GM12878 (cell line): ENCODE data around the gene GRIK1. TPM values are rescaled to one million over a fixed set of nuclear protein-coding genes. Genes with fewer than 3 reads are reported as not detected.

ENCODE experiments used
- CBX5 ChIP-seq: sonication (generic); IDR thresholded peaks from 2 replicates; pipeline ENCODE4 v1.6.1; 2016; ENCODE audit warnings: low read depth, moderate library complexity, mild to moderate bottlenecking, inconsistent platforms
- CHD1 ChIP-seq: IDR thresholded peaks from 2 replicates; pipeline ENCODE4 v1.6.1; 2012; ENCODE audit warnings: low read depth, low read length, improper control_type of control experiment
- MEF2B ChIP-seq: fragments of 450-650 bp; IDR thresholded peaks from 2 replicates; pipeline ENCODE4 v1.6.1; 2018; ENCODE audit warnings: mild to moderate bottlenecking, moderate library complexity; ENCODE audit not compliant: partially characterized antibody, poor library complexity, severe bottlenecking
- NFIC ChIP-seq: IDR thresholded peaks from 2 replicates; pipeline ENCODE4 v1.6.1; 2012; ENCODE audit warnings: low read depth, mild to moderate bottlenecking, inconsistent platforms, low read length, moderate library complexity
- RAD51 ChIP-seq: fragments of 450-650 bp; IDR thresholded peaks from 2 replicates; pipeline ENCODE4 v1.6.1; 2016; ENCODE audit warnings: moderate library complexity, mild to moderate bottlenecking, inconsistent platforms
- SIX5 ChIP-seq: IDR thresholded peaks from 2 replicates; pipeline ENCODE4 v1.6.1; 2011; ENCODE audit warnings: mild to moderate bottlenecking, low read depth, low read length, moderate library complexity; ENCODE audit not compliant: severe bottlenecking
- SMC3 ChIP-seq: IDR thresholded peaks from 2 replicates; pipeline ENCODE4 v1.6.1; 2011; ENCODE audit warnings: low read length, improper control_type of control experiment, borderline replicate concordance
- SREBF2 ChIP-seq: IDR thresholded peaks from 2 replicates; pipeline ENCODE4 v1.6.1; 2012; ENCODE audit warnings: mild to moderate bottlenecking, low read length
- polyA plus RNA-seq, 11 experiments: library from polyadenylated mRNA; depleted of rRNA in 4 of 11; unstranded in 6 of 11; stranded (reverse) in 5 of 11; fragments of >200 nt; fragmentation: Nextera tagmentation in 4 of 11; fragmentation: Illumina TruSeq in 1 of 11; extraction: Ambion mirVana in 4 of 11; extraction: Trizol in 1 of 11; gene quantifications; 1 replicate in 1 of 11; 2 replicates in 10 of 11; pipeline versions ENCODE4 v1.2.1 to v1.2.3, GENCODE V29; 2011 to 2016; ENCODE audit warnings: inconsistent platforms in 2 of 11, missing spikeins in 2 of 11, low read depth in 1 of 11
- total RNA-seq, 4 experiments: library from RNA; depleted of rRNA in 3 of 4; stranded (reverse); fragments of >200 nt in 3 of 4; fragmentation: Illumina TruSeq in 1 of 4; extraction: Trizol in 1 of 4; gene quantifications; 2 replicates each; pipeline versions ENCODE4 v1.2.1 to v1.2.3, GENCODE V29; 2013 to 2021
- TF ChIP-seq, protein P1 (sequence below): IDR thresholded peaks from 2 replicates; pipeline ENCODE4 v1.6.1; 2012; ENCODE audit warnings: improper control_type of control experiment, low read depth, low read length; ENCODE audit not compliant: insufficient replicate concordance
- TF ChIP-seq, protein P2 (sequence below): fragments of 450-650 bp; IDR thresholded peaks from 2 replicates; pipeline ENCODE4 v1.6.1; 2018; ENCODE audit warnings: mild to moderate bottlenecking, low read depth, moderate library complexity; ENCODE audit not compliant: partially characterized antibody
- TF ChIP-seq, protein P3 (sequence below): IDR thresholded peaks from 2 replicates; pipeline ENCODE4 v1.6.1; 2012; ENCODE audit warnings: low read depth, low read length, improper control_type of control experiment

The GRIK1 gene
- total and polyA plus RNA-seq, 10 of the 15 experiments (the other 5 are each of a cell fraction or from before 2014, with no cell fraction given): 0.05 to 0.13 (median 0.09) TPM; not detected in 7

DNA sequence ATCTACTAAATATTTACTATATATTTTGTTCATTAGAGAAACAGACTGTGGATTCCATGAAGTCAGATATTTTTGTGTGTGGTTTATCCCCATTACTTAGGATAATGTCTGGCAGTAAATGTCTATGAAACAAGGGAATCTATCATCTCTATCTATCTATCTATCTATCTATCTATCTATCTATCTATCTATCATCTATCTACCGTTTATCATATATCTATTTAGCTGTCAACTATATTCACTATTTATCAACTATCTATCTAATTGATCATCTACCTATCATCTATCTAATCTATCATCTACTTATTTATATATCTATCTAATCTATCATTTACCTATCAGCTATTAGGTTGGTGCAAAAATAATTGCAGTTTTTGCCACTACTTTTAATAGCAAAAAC is 255.7 kb downstream of the GRIK1 start (continued):
- TF ChIP-seq, protein P1, sequence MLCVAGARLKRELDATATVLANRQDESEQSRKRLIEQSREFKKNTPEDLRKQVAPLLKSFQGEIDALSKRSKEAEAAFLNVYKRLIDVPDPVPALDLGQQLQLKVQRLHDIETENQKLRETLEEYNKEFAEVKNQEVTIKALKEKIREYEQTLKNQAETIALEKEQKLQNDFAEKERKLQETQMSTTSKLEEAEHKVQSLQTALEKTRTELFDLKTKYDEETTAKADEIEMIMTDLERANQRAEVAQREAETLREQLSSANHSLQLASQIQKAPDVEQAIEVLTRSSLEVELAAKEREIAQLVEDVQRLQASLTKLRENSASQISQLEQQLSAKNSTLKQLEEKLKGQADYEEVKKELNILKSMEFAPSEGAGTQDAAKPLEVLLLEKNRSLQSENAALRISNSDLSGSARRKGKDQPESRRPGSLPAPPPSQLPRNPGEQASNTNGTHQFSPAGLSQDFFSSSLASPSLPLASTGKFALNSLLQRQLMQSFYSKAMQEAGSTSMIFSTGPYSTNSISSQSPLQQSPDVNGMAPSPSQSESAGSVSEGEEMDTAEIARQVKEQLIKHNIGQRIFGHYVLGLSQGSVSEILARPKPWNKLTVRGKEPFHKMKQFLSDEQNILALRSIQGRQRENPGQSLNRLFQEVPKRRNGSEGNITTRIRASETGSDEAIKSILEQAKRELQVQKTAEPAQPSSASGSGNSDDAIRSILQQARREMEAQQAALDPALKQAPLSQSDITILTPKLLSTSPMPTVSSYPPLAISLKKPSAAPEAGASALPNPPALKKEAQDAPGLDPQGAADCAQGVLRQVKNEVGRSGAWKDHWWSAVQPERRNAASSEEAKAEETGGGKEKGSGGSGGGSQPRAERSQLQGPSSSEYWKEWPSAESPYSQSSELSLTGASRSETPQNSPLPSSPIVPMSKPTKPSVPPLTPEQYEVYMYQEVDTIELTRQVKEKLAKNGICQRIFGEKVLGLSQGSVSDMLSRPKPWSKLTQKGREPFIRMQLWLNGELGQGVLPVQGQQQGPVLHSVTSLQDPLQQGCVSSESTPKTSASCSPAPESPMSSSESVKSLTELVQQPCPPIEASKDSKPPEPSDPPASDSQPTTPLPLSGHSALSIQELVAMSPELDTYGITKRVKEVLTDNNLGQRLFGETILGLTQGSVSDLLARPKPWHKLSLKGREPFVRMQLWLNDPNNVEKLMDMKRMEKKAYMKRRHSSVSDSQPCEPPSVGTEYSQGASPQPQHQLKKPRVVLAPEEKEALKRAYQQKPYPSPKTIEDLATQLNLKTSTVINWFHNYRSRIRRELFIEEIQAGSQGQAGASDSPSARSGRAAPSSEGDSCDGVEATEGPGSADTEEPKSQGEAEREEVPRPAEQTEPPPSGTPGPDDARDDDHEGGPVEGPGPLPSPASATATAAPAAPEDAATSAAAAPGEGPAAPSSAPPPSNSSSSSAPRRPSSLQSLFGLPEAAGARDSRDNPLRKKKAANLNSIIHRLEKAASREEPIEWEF: no peak
- TF ChIP-seq, protein P2, sequence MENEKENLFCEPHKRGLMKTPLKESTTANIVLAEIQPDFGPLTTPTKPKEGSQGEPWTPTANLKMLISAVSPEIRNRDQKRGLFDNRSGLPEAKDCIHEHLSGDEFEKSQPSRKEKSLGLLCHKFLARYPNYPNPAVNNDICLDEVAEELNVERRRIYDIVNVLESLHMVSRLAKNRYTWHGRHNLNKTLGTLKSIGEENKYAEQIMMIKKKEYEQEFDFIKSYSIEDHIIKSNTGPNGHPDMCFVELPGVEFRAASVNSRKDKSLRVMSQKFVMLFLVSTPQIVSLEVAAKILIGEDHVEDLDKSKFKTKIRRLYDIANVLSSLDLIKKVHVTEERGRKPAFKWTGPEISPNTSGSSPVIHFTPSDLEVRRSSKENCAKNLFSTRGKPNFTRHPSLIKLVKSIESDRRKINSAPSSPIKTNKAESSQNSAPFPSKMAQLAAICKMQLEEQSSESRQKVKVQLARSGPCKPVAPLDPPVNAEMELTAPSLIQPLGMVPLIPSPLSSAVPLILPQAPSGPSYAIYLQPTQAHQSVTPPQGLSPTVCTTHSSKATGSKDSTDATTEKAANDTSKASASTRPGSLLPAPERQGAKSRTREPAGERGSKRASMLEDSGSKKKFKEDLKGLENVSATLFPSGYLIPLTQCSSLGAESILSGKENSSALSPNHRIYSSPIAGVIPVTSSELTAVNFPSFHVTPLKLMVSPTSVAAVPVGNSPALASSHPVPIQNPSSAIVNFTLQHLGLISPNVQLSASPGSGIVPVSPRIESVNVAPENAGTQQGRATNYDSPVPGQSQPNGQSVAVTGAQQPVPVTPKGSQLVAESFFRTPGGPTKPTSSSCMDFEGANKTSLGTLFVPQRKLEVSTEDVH: no peak
- TF ChIP-seq SIX5: no peak
- no peak for TF ChIP-seq SREBF2
- TF ChIP-seq RAD51: no peak
- TF ChIP-seq CBX5: no peak
- TF ChIP-seq NFIC: no peak
- TF ChIP-seq SMC3: no peak
- no peak for TF ChIP-seq MEF2B
- TF ChIP-seq, protein P3, sequence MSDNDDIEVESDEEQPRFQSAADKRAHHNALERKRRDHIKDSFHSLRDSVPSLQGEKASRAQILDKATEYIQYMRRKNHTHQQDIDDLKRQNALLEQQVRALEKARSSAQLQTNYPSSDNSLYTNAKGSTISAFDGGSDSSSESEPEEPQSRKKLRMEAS: no peak
- no peak for TF ChIP-seq CHD1
